RWPE1 (cell line): Measurements from ENCODE around the gene ZNF516.

Experiments used
- CTCF ChIA-PET: fragments of 350-600 bp; sonication (Branson Sonifier 250); formaldehyde crosslinking; extraction: SDS; loops from one replicate; lab custom pipeline; 2021; lab: Yijun Ruan, JAX
- POLR2A ChIA-PET: fragments of 400-600 bp; formaldehyde crosslinking; extraction: SDS; loops from one replicate; lab custom pipeline; 2020; ENCODE audit warnings: antibody characterized with exemption; ENCODE audit not compliant: low non-redundant PET; lab: Yijun Ruan, JAX
- DNase-seq: peaks from one replicate; pipeline ENCODE4 v3.0.0; 2012; ENCODE audit warnings: low spot score
- H3K27ac ChIP-seq: fragments of 450-650 bp; 2 replicates; pipeline ENCODE4 v1.5.1; 2017
- TF ChIP-seq, protein P1 (sequence below): fragments of 450-650 bp; conservative IDR thresholded peaks from 2 replicates; pipeline ENCODE4 v1.5.1; 2017; ENCODE audit warnings: low read depth, mild to moderate bottlenecking

ZNF516 gene

DNA sequence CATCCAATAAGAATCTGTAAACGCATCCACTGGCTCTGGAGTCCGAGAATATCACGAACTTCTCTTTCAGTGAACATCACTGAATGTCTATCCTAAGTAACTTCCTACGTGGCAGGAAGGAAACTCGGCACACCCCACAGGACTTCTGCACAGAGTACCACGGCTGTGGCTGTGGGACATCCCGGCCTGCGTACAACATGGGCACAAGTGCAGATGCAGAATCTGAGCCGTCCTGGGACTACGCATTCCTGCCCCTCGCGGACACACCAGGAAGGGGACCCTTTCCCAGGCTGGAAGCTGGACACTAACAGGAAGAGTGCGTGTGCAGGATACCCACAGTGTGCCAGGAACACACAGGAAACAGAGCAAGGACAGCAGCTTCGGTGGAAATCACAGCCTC, 60.6 kb downstream of the ZNF516 start:
- no peak for DNase-seq
- POLR2A ChIA-PET, result no interaction called here
- TF ChIP-seq, protein P1, sequence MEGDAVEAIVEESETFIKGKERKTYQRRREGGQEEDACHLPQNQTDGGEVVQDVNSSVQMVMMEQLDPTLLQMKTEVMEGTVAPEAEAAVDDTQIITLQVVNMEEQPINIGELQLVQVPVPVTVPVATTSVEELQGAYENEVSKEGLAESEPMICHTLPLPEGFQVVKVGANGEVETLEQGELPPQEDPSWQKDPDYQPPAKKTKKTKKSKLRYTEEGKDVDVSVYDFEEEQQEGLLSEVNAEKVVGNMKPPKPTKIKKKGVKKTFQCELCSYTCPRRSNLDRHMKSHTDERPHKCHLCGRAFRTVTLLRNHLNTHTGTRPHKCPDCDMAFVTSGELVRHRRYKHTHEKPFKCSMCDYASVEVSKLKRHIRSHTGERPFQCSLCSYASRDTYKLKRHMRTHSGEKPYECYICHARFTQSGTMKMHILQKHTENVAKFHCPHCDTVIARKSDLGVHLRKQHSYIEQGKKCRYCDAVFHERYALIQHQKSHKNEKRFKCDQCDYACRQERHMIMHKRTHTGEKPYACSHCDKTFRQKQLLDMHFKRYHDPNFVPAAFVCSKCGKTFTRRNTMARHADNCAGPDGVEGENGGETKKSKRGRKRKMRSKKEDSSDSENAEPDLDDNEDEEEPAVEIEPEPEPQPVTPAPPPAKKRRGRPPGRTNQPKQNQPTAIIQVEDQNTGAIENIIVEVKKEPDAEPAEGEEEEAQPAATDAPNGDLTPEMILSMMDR, result no peak
- no peak overlapping the region for H3K27ac ChIP-seq
- CTCF ChIA-PET, result no interaction called here

GRCh38 chr18:76433788-76434187, 61.3 kb downstream of the ZNF516 start:
- H3K27ac ChIP-seq, result no peak overlapping the region
- ChIA-PET CTCF (no interaction called here), POLR2A (no interaction called here)
- DNase-seq, result no peak
- TF ChIP-seq, protein P1, result no peak

DNA sequence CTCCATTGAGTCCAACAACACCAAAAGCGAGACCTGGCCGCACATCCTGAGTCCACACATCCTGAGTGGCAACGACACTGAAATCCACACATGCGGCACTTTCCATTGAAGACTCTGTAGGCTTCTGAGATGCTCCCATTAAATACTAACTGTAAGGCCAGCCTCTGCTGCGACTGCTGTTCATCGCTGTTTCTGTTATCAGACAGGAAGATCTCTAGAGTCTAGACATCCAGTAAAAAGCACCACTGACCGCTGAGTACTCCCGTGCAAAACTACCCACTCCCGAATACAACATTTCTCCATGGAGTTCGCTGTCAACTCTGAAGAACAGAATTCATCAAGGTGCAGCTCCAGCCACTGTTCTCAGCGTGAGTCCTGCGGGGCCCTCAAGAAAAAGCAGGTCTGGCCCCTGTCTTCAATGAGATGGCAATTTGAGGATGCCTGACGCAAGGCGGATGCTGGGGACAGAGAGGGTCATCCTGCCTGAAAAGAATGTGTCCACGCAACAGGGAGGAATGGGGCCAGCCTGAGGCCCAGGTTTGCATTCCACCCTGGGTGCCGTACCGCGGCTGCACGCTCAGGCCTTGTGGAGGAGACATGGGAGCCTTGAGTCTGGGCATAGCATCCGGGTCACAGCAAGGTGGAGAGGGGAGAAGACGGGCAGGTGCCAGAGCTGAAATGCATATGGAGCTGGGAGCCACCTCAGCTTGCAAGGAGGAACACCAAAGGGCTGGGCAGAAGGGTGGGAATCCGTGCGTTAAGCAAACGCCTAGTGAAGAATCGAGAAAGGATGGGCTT, 61.9 kb downstream of the ZNF516 start:
- POLR2A ChIA-PET, result no interaction called here
- TF ChIP-seq, protein P1, result no peak
- CTCF ChIA-PET, result no interaction called here
- H3K27ac ChIP-seq, result no peak overlapping the region
- no peak for DNase-seq

GRCh38 chr18:76432274-76432755, 62.7 kb downstream of the ZNF516 start:
- H3K27ac ChIP-seq, result no peak overlapping the region
- ChIA-PET CTCF (no interaction called here), POLR2A (no interaction called here)
- DNase-seq, result no peak
- TF ChIP-seq, protein P1, result no peak

DNA sequence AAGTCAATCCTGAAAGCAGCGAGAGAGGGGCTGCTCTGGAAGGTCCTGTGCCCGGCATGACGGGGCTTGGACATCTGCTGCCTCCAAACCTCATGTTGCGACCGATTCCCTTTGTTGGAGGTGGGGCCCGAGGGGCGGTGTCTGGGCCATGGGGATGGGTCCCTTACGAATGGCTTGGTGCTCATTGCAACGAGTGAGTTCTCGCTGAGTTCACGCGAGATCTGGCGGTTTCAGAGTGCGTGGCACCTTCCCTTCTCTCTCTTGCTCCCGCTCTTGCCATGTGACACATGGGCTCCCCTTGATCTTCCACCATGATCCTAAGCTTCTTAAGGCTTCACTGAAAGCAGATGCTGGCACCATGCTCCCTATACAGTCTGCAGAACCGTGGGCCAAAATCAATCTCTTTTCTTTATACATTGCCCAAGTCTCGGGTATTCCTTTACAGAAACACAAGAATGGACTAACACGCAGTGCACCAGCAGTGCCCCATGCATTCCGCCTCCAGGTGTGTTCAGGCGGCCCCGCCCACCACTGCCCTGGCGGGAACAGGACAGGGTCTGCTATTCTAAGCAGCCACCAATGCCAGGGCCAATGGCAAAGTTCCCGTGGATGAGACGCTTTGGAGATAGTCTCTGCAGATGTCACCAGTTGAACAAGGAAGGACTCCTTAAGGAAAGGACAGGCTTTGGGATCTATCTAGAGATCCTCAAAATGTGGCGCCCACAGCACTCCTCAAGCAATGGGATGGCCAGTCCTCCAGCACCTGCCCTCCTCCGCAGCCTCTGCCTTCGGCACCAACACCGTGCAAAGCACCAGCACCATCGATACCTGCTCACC, 63.4 kb downstream of the ZNF516 start:
- DNase-seq, result no peak
- TF ChIP-seq, protein P1, result no peak
- no peak overlapping the region for H3K27ac ChIP-seq
- ChIA-PET POLR2A (no interaction called here), CTCF (no interaction called here)

DNA sequence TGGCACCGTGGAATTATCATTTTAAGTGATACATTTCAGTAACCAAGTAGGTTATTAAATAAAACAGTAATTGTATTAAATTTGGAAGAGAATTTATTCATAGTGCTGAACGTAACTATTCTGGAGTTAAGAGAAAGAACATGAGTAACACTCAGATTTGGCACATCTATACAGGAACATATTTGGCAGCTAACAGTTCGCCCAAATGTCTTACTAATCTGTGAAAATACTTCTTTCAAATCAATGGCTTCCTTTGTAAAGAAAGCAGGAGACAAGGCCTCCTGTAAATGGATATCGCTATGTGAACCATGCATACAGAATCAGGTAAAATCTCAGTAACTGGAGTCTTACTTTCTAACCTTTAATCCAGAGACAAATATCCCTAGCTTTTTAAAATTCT, 64.4 kb downstream of the ZNF516 start:
- CTCF ChIA-PET, result interaction anchor here (0.9 kb wide), 1 partner anchor 32 kb away, joined by 3 read pairs; no protein-coding TSS in a partner anchor
- POLR2A ChIA-PET, result no interaction called here
- TF ChIP-seq, protein P1, result no peak

More for the DNA sequence above, 64.4 kb downstream of the ZNF516 start:
- no peak overlapping the region for H3K27ac ChIP-seq
- no peak for DNase-seq
